Liver (tissue), 3 donors: ENCODE measurements around the gene ZMAT2.

Experiments
- ATF3 ChIP-seq: IDR thresholded peaks from 2 replicates; pipeline ENCODE4 v1.6.1; 2016; ENCODE audit warnings: antibody characterized with exemption
- CTCF ChIP-seq: fragments of 150-350 bp; IDR thresholded peaks from 2 replicates; pipeline ENCODE4 v1.5.1; 2017; ENCODE audit warnings: improper control_type of control experiment, low read depth, low read length; ENCODE audit not compliant: missing input control
- EGR1 ChIP-seq, 2 donors: IDR thresholded peaks; 2 replicates each; pipeline ENCODE4 v1.6.1; 2016 to 2018; ENCODE audit warnings: antibody characterized with exemption in 2 of 2, low read depth in 2 of 2
- GABPA ChIP-seq, 2 donors: IDR thresholded peaks in 1 of 2; conservative IDR thresholded peaks in 1 of 2; 2 replicates each; pipeline ENCODE4 v1.6.1; 2016; ENCODE audit warnings: antibody characterized with exemption in 2 of 2, mild to moderate bottlenecking in 1 of 2, moderate library complexity in 1 of 2
- HNF4A ChIP-seq, 2 donors: conservative IDR thresholded peaks; 2 replicates each; pipeline ENCODE4 v1.6.1; 2016; ENCODE audit warnings: antibody characterized with exemption in 2 of 2, mild to moderate bottlenecking in 2 of 2
- MAX ChIP-seq: IDR thresholded peaks from 2 replicates; pipeline ENCODE4 v1.6.1; 2016; ENCODE audit warnings: antibody characterized with exemption
- NR2F2 ChIP-seq: IDR thresholded peaks from 2 replicates; pipeline ENCODE4 v1.6.1; 2016; ENCODE audit warnings: antibody characterized with exemption
- RAD21 ChIP-seq, 2 donors: IDR thresholded peaks; 2 replicates each; pipeline ENCODE4 v1.6.1; 2016; ENCODE audit warnings: antibody characterized with exemption in 2 of 2, mild to moderate bottlenecking in 2 of 2
- REST ChIP-seq: IDR thresholded peaks from 2 replicates; pipeline ENCODE4 v1.6.1; 2016; ENCODE audit warnings: antibody characterized with exemption, mild to moderate bottlenecking
- RXRA ChIP-seq, 2 donors: IDR thresholded peaks; 2 replicates each; pipeline ENCODE4 v1.6.1; 2017 to 2018; ENCODE audit warnings: antibody characterized with exemption in 2 of 2, mild to moderate bottlenecking in 1 of 2
- SP1 ChIP-seq: IDR thresholded peaks from 2 replicates; pipeline ENCODE4 v1.6.1; 2018; ENCODE audit warnings: antibody characterized with exemption, mild to moderate bottlenecking
- TAF1 ChIP-seq: conservative IDR thresholded peaks from 2 replicates; pipeline ENCODE4 v1.6.1; 2016; ENCODE audit warnings: antibody characterized with exemption, mild to moderate bottlenecking
- YY1 ChIP-seq: IDR thresholded peaks from 2 replicates; pipeline ENCODE4 v1.6.1; 2016; ENCODE audit warnings: antibody characterized with exemption, mild to moderate bottlenecking
- ZBTB33 ChIP-seq: IDR thresholded peaks from 2 replicates; pipeline ENCODE4 v1.6.1; 2016; ENCODE audit warnings: antibody characterized with exemption
- donor health status: healthy.
- donor health status: healthy.

- no peak for TF ChIP-seq CTCF
- no peak for TF ChIP-seq GABPA (IDR thresholded peaks at IDR 0.05 in 1 of 2, conservative IDR thresholded peaks at IDR 0.05 in 1 of 2)
- no peak for TF ChIP-seq RXRA (IDR thresholded peaks at IDR 0.05)
- TF ChIP-seq REST = no peak
- TF ChIP-seq ZBTB33 = no peak
- TF ChIP-seq MAX = no peak
- TF ChIP-seq HNF4A (conservative IDR thresholded peaks at IDR 0.05) = no peak
- no peak for TF ChIP-seq ATF3
- TF ChIP-seq EGR1 (IDR thresholded peaks at IDR 0.05; ENCODE audit: low read depth in 2 of 2) = no peak
- TF ChIP-seq SP1 = no peak
- TF ChIP-seq RAD21 (IDR thresholded peaks at IDR 0.05) = no peak
- no peak for TF ChIP-seq YY1
- no peak for TF ChIP-seq NR2F2
- TF ChIP-seq TAF1 = no peak
Observed at GRCh38 chr5:140753561-140753960, 53.3 kb downstream of the ZMAT2 start.
